Adrenal gland (tissue), 12 donors: ENCODE results near the gene AK5. TPM values are rescaled to one million over a fixed set of nuclear protein-coding genes. Genes with fewer than 3 reads are reported as not detected.

Source experiments
- DNase-seq, 7 donors: peaks; one replicate each; pipeline ENCODE4 v3.0.0-alpha.2; 2019 to 2020
- H3K27ac ChIP-seq, 5 donors: fragments of 200-600 bp; sonication (generic) in 4 of 5; 1 replicate in 3 of 5; 2 replicates in 2 of 5; pipeline versions ENCODE4 v1.5.1 to v1.8.0; 2016 to 2020; ENCODE audit warnings: mild to moderate bottlenecking in 1 of 5
- H3K27me3 ChIP-seq: fragments of 200-600 bp; 2 replicates; pipeline ENCODE4 v1.8.0; 2021
- H3K36me3 ChIP-seq, 2 donors: fragments of 200-600 bp; replicated peaks in 1 of 2; 1 replicate in 1 of 2; 2 replicates in 1 of 2; pipeline versions ENCODE4 v1.5.1 to v1.8.0; 2018 to 2022
- H3K4me1 ChIP-seq, 2 donors: fragments of 200-600 bp; replicated peaks in 1 of 2; 1 replicate in 1 of 2; 2 replicates in 1 of 2; pipeline versions ENCODE4 v1.5.1 to v1.8.0; 2018 to 2021
- H3K4me3 ChIP-seq, 4 donors: fragments of 200-600 bp; sonication (generic) in 3 of 4; one replicate each; pipeline ENCODE4 v1.5.1; 2016 to 2018
- H3K9me3 ChIP-seq, 3 donors: fragments of 200-600 bp; sonication (generic) in 1 of 3; replicated peaks in 1 of 3; 1 replicate in 2 of 3; 2 replicates in 1 of 3; pipeline versions ENCODE4 v1.5.1 to v1.8.0; 2016 to 2021
- CTCF ChIP-seq, 6 experiments: fragments of 450-650 bp in 4 of 6; fragments of 200-600 bp in 2 of 6; sonication (generic) in 1 of 6; IDR thresholded peaks; 1 replicate in 5 of 6; 2 replicates in 1 of 6; pipeline versions ENCODE4 v1.5.1 to v1.8.0; 2016 to 2021; ENCODE audit warnings: antibody characterized with exemption in 6 of 6, mild to moderate bottlenecking in 2 of 6, moderate library complexity in 1 of 6
- POLR2A ChIP-seq, 2 donors: fragments of 450-650 bp; IDR thresholded peaks; one replicate each; pipeline ENCODE4 v1.6.1; 2017; ENCODE audit warnings: antibody characterized with exemption in 2 of 2, mild to moderate bottlenecking in 2 of 2, moderate library complexity in 1 of 2
- WGBS, 4 donors: extraction: QIAGEN DNeasy Blood & Tissue Kit in 2 of 4; methylation state at CpG; one replicate each; pipeline versions ENCODE4 v1.1.5 to v1.1.7; 2013 to 2017; 5-methylcytosine and 5-hydroxymethylcytosine counted together
- intact Hi-C, 2 donors: fragments of 100-400 bp; cut with DNase I; formaldehyde crosslinking; loops; one replicate each; pipeline versions ENCODE4 v1.14.1 to v1.15.0; 2022 to 2023
- polyA plus RNA-seq, 3 donors: library from polyadenylated mRNA; stranded (reverse); fragments of 200-250 nt in 2 of 3; fragments of 350-450 nt in 1 of 3; fragmentation: Illumina TruSeq in 1 of 3; extraction: RNeasy Lipid Tissue Mini Kit (QIAGEN cat#74804) in 1 of 3; gene quantifications; one replicate each; pipeline ENCODE4 v1.2.3, GENCODE V29; 2013 to 2014
- total RNA-seq, 9 donors: library from RNA; depleted of rRNA in 4 of 9; stranded (reverse); fragments of >200 nt in 4 of 9; fragments of 120-200 nt in 1 of 9; fragmentation: NEBNext Ultra II Directional in 1 of 9; extraction: Animal tissue kit (Norgen Biotek cat#: 25700) in 1 of 9; gene quantifications; one replicate each; pipeline versions ENCODE4 v1.1.0 to v1.2.4, GENCODE V29; 2013 to 2023
- donor health status: healthy with polysubstance abuse.
- donor health status: Bipolar disorder and iron deficiency.
- donor health status: DM: yes; HTN: yes; CAD: no.
- donor health status: DM: no; HTN: no; CAD: no.
- donor health status: DM: no; HTN: no; CAD: no.
- donor health status: DM: yes; HTN: yes; CAD: no.

AK5 gene
- total and polyA plus RNA-seq, 12 donors = 0.34 to 2.3 (median 1.1) TPM; not detected in 4

DNA sequence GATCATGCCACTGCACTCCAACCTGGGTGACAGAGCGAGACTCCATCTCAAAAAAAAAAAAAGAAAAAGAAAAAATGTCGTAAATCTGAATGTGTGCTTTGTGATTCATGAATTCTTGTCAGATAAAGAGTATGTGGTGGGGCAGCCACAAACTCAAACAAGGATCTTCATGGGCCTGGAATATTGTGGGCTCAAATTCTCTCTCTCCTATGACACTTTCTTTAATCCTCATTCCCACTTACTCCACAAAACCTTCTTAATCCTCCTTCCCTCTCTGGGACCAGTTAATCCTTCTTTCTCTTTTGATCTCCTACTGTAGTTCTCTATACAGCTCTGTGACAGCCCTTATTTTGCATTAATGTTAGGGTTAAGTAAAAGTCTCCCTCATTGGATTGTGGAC is 112.3 kb downstream of the AK5 start:
- H3K4me1 ChIP-seq = peaks cover 0 to under 1% of the 10 kb centered on the region in 2 donors
- WGBS, 4 donors = 79 to 94% (median 88%) methylated on average over 2 of the region's 2 CpGs
- TF ChIP-seq CTCF (IDR thresholded peaks at IDR 0.05) (no peak), POLR2A (IDR thresholded peaks at IDR 0.05) (no peak)
- no peak overlapping the region for H3K27ac ChIP-seq
- H3K27me3 ChIP-seq = no peaks in the 10 kb centered on the region
- DNase-seq = no peak
- no peaks in the 10 kb centered on the region for H3K36me3 ChIP-seq
- no peaks in the 10 kb centered on the region for H3K9me3 ChIP-seq
- H3K4me3 ChIP-seq = no peak overlapping the region
- intact Hi-C loops = no loop called here

GRCh38 chr1:77395051-77395450 is 113.2 kb downstream of the AK5 start:
- Histone ChIP-seq H3K4me1 (no peaks in the 10 kb centered on the region), H3K27me3 (no peaks in the 10 kb centered on the region), H3K27ac (no peak overlapping the region), H3K4me3 (no peak overlapping the region), H3K36me3 (no peaks in the 10 kb centered on the region), H3K9me3 (no peaks in the 10 kb centered on the region)
- intact Hi-C loops = no loop called here
- DNase-seq = no peak
- TF ChIP-seq CTCF (IDR thresholded peaks at IDR 0.05) = no peak
- TF ChIP-seq POLR2A (IDR thresholded peaks at IDR 0.05) = no peak

- Histone ChIP-seq H3K27me3 (no peaks in the 10 kb centered on the region), H3K9me3 (no peaks in the 10 kb centered on the region), H3K36me3 (no peaks in the 10 kb centered on the region), H3K4me1 (no peaks in the 10 kb centered on the region), H3K4me3 (no peak overlapping the region), H3K27ac (no peak overlapping the region)
- WGBS, 4 donors = 57 to 75% (median 61%) methylated on average over 3 of the region's 3 CpGs
- DNase-seq = no peak
- intact Hi-C loops = no loop called here
- TF ChIP-seq CTCF (IDR thresholded peaks at IDR 0.05) (no peak), POLR2A (IDR thresholded peaks at IDR 0.05) (no peak)
Observed at GRCh38 chr1:77398152-77398551, 116.3 kb downstream of the AK5 start.

DNA sequence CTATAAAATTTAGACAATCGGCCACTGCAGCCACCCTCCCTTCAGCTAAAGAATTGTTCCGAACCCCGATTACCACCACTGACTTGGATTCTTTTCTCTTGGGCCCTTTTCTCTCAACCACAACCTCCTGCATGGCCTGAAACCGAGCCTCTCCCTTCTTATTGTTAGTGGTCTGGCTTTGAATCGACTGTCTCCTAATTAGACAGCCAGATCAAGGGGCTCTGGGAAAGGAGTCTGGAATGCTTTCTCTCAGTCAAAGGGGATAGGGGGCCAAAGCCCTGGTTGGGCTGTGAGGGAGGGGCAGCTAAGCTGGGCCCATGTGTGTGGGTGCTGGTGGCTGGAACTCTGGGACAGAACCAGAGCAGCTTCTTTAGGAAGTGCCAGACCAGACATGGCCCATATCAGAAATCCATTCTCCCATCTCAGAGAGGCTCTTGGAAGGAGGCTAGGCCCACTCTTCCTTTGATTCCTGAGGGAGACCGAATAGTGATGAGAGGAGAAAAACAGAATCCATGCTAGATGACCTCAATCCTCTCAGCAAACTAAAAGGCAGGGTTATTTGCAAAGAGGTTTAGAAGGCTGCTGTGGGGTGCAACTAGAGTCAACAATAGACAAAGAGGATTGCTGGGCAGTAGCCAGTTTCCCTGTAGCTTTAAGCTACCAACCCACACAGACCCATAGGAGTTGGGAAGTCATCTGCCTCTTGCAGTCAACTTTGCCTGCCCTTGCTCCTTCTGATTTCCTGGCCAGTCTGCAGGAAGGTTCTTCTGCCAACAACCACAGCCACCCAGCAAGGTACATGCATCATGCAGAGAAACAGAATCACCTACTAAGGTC is 117.6 kb downstream of the AK5 start:
- H3K9me3 ChIP-seq = no peaks in the 10 kb centered on the region
- H3K36me3 ChIP-seq = no peaks in the 10 kb centered on the region
- intact Hi-C loops = no loop called here
- whole genome bisulfite sequencing, 4 donors = 76 to 88% (median 81%) methylated on average over 6 of the region's 6 CpGs
- no peaks in the 10 kb centered on the region for H3K4me1 ChIP-seq
- no peak overlapping the region for H3K27ac ChIP-seq
- no peak overlapping the region for H3K4me3 ChIP-seq
- no peak for DNase-seq
- H3K27me3 ChIP-seq = no peaks in the 10 kb centered on the region
- TF ChIP-seq POLR2A (IDR thresholded peaks at IDR 0.05) (no peak), CTCF (IDR thresholded peaks at IDR 0.05) (no peak)
